ENCODE results near the gene RCOR1.

RCOR1 gene

DNA sequence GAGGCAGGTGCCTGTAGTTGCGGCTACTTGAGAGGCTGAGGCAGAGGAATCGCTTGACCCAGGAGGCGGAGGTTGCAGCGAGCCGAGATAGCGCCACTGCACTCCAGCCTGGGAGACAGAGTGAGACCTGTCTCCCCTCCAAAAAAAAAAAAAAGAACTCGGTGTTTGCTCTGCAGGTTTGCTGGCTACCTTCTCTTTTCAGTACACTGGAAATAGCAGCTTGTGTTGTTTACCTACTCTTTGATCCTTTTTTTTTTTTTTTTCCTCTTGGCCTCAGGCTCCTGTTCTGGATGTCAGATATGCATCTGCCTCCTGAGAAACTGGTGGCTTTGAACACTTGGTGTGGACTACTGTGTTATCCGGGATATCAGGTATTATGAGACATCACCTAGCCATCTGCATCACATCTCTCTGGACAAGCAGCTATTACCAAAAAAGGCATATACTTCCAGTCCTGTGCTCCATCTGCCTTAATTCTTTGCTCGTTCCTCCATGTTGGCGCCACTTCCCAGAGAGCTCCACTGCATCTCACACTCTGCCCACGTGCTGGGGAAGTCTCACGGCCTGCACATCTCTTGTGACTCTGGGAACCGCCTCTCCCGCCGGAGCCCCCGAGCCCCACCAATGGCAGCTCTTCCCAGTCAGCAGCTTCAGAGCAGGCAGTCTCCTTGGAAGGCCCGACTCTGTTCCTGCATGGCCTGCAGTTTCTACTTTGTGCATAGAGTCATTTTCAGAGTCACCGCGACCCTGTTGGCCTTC lies 133.9 kb downstream of the RCOR1 start:
- DNase-seq = no peak

DNA sequence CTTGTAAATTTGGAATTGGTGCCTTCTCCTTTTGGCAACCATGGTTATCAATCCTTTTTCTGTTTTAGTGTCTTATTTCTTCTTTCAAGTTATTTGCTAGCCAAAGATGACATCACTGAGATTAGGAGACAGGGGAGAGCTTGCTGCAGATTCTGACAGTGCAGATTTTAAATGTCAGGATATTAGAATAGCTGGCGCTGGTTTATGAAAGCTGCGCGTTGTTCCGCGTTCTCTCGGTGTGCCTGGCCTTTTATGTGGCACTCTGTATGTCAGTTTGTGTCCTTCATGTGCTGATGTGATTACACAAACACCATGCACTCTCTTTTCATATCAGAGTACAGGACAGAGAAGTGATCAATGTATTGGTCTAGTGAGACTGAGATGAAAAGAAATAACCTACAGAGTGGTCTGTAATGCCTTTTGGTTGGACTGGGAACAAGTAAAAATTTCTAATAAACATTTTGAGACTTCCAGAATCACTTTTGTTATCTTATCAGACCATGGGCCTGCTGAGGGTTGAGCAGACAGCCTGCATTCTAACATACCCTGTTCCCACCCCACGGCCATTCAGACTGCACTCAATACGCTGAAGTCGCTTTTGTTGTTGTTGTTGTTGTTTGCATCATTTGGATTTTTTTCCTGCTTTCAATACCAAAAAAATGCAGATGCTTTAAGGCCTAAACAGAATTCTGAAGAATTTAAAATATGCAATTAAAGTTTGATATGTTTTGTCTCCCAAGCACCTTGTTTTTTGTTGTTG lies 135.1 kb downstream of the RCOR1 start:
- DNase-seq = no peak

DNA sequence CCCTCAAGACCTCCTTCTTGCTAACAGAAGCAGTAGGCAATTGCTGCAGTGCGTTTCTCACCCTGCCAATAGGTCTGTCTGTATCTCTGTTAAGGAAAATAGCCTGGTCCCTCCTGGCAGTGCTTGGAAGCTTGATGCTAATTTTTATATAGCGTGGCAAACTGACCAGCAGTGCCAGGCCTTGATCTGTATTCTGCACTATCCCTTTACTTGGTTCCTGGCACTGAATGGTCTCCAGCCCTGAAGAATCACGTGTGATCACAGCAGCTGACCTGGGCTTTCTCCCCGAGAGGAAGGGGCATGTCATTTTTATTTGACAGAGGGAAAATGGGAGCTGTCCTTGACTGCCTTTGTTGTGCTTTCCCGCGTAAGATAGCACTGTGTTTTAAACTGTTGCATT lies 136.1 kb downstream of the RCOR1 start:
- DNase-seq = no peak

- DNase-seq = no peak
Observed at GRCh38 chr14:102729268-102729667, 136.8 kb downstream of the RCOR1 start.

GRCh38 chr14:102729825-102730224 lies 137.4 kb downstream of the RCOR1 start:
- no peak for DNase-seq

DNA sequence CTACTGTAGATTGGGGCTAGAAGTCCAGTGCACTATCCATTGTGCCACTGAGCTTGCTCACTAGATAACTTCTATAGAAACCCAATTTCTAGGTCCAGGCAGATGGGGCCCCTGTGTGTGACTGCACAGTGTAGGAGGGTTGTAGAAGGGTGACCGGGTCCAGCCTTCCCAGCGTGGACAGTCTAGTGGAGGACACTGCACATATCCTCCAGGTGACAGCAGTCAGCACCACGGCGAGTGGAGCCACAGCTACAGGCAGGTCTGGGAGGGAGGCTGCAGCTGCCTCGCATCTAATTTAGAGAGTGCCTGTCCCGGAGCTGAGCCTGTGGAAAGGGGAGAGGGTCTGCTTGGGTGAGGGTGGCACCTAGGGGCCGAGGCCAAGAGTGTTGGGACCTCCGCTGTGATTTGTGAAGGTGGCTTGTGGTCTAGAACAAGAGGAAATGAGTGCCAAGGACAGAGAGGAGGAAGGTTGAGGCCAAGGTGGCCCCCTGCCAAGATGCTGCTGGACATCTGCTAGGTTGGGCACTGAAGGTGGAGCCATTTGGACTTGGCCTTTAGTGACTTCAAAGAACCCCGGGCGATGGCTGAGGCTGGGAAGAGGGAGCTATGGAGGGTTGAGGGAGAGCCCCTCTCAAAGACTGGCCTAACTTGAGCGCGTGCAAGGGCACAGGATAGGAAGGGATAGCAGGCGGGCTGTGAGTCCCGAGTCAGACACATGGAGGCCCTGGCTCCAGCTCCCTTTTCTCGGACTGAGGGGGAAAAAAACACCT lies 138.8 kb downstream of the RCOR1 start:
- no peak for DNase-seq

GRCh38 chr14:102731871-102732800 lies 139.7 kb downstream of the RCOR1 start:
- DNase-seq = no peak

DNA sequence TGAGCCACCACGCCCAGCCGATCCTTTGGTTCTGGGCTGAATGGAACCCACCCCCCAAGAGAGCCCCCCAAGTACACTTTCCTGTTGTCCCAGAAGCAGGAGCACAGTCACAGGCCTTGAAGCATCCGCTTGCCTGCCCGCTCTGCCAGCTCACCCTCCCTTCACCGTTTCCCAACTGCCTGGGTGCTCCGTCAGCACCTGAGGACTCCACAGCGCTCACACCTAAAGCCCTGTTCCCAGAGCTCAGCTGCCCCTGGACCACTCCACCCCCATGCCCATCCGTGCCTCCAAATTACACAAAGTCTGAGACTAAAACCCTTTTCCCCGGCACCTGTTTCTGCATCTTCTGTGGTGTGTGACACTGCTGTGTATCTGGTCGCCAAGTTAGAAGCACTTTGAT lies 140.5 kb downstream of the RCOR1 start:
- DNase-seq = no peak

- no peak for DNase-seq
Observed at GRCh38 chr14:102733326-102733725, 140.9 kb downstream of the RCOR1 start.

- DNase-seq = no peak
Observed at GRCh38 chr14:102734436-102734835, 142.0 kb downstream of the RCOR1 start.

- DNase-seq = no peak
Observed at GRCh38 chr14:102736956-102737355, 144.5 kb downstream of the RCOR1 start.

GRCh38 chr14:102737402-102738372 lies 145.2 kb downstream of the RCOR1 start:
- DNase-seq = no peak

- DNase-seq = no peak
Observed at GRCh38 chr14:102738373-102739189, 146.1 kb downstream of the RCOR1 start.

- no peak for DNase-seq
Observed at GRCh38 chr14:102739190-102739469, 146.7 kb downstream of the RCOR1 start.

DNA sequence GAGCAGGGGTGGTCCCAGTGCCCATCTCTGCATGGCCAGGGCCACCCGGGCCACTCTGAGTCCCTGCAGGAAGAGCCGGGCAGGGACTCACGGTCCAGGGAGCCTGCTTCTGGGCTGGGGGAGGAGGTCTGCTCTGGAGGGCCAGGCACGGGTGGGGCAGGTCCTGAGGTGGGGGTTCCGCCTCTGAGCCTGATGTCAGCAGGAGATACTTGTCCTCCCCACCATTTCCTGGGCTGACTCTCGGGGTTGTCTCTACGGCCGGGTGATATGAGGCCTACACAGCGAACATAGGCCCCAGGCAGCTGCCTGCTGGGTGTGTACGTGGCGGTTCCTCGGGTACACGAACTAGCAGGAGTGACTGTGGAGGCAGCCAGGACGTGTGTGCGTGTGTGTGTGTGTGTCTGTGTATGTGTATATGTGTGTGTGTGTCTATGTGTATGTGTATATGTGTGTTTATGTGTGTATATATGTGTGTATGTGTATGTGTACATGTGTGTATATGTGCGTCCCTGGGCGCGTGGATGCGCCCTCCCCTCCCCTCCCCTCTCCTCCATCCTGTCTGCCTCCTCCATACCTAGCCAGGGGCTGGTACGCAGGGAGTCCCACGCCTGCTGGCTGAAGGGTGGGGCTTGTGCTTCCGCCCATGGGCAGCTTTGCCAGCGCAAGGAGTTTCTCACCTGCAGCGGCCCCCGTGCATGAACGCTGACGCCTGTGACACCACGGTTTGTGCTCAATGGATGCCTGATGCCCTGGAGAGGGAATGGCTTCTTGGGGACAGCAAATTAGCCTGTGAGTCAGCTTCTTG lies 154.4 kb downstream of the RCOR1 start:
- no peak for DNase-seq

GRCh38 chr14:102748806-102749205 lies 156.4 kb downstream of the RCOR1 start:
- DNase-seq = no peak

DNA sequence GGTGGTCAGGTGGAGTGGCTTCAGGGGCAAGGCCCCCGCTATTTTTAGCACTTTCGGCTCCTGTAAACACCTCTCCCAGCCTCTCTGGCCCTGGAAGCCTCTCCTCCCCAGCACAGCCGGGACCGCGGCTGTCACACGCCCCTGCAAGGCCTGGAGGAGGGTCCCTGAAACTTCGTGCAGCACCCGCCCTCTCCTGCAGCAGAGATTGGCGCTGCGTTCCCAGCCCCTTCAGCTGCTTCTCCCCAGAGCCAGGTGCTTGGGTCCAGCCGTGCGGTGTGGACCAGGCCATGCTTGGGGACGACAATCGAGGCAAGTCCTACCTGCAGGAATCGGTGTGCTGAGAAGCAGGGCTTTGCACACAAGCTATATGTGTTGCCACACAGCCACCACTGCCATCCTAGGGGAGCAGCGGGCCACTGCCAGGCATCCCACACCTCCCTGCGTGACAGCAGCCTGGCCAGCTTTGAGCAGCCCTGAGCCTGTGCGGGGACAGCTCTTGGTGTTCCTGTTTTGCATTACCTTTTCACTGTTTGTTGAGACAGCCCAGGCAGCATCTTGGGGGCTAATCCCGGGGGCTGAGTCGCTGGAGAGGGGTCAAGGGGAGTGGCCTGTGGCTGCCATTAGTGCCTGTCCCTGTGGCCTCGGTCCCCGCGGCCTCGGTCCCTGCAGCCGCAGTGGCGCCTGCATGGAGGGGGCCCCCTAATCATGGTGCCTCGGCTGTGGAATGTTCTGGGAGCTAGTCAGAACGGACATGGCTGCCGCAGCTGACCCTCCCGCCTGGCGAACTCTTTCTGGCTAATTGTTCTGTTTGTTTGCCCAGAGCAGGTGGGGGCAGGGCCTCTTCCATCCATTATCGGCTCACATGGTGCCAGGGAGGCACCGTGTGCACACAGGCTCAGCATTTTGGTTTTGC lies 157.2 kb downstream of the RCOR1 start:
- no peak for DNase-seq

DNA sequence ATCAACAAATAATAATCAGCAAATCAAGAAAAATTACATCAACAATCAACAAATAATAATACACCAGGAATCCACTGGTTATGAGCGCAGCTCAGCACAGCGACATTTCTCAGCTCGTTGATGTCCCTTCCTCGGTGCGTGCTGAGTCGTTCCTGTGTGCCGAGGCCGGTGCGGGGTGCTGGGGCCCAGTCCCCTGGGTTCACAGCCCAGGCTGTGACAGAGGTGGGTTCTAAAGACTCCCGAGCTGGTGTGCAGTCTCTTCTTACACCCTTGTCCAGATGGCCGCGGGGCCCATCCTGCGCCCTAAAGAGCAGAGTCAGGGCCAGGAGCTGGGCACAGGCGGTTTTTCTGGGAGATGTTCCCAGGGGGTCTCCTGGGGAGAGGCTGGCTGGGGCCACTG lies 157.9 kb downstream of the RCOR1 start:
- no peak for DNase-seq
